HG03565 (cell line): Measurements from ENCODE around the gene ATP11A.

Experiments used
- ATAC-seq: cut with Tn5 transposase; IDR thresholded peaks from one replicate; pipeline ENCODE4 v1.9.1; 2021; ENCODE audit warnings: mild to moderate bottlenecking, moderate library complexity; ENCODE audit not compliant: unreplicated experiment

The ATP11A gene

DNA sequence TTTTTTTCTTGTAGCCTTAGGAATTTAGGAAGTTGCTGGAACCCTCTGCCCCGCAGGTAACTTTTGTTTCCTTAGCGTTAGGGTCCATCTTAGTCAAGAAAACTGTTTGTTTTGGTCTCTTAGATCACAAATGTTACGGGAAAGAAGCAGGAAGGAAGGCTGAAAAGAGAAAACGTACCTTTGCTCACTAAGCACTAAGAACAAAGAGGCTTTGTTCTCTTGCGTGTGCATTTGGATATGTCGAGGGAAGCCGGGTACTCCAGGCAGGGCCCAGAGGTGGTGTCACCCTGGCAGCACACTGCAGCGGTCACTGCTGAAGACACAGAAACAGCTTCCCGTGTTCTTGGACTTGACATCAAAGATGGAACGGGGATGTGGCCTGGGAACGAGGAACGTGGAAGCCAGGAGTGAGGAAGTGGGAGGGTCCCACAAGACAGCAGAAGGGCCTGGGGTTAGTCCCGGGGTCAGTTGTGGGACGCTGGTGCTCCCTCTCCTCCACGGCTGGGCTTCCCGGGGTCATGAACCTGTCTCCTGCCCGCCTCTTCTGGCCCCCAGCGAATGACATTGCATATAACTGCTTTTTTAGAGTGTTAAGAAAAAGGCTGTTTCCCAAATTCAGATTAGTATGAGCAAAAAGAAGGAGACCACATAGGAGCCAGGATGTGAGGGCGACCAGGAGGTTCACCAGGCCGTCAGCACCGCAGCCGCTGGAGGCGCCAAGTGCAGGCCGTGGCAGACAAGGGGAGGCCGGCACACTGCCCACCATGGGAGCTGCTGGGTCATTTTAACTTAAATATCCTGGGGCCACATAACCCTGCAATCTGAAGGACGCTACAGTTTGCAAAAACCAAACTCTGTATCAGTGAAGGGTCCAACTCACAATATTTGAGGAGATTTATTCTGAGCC lies 31.6 kb downstream of the ATP11A start:
- ATAC-seq, result no peak

DNA sequence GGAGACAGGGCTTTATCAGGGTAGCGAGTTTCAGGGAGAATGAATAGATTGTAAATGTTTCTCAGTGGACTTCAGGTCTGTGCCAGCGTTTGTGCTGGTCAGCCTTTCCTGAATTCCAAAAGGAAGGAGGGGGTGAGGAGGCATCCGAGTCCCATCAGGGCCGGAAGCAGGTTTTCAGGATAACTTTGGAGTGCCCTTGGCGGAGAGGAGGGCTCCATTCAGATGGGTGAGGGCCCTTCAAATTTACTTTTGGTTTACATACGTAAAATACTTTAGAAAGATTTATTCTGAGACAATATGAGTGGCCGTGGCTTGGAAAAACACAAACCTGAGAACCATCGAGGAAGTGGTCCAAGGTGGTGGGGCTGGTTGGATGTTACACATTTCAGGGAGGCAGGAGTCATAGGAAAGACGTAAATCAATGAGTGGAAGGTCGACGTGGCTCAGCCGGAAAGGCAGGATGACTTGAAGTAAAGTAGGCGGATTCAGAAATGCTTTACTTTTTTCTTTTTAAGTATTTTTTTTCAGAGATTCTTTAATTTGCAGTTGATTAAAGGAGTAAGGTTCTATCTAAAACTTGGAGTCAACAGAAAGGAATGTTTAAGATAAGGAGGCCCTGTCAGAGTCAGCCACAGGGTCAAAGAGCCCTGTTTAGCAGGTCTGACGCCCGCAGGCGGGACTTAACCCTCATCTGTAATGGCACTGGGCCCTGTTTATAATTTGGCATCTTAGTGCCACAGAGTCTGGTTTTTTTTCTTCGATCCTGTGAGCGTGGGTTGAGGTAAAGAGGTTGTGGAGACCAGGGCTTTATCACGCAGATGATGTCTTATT lies 32.8 kb downstream of the ATP11A start:
- ATAC-seq, result no peak

GRCh38 chr13:112723771-112724170 lies 33.9 kb downstream of the ATP11A start:
- no peak for ATAC-seq

DNA sequence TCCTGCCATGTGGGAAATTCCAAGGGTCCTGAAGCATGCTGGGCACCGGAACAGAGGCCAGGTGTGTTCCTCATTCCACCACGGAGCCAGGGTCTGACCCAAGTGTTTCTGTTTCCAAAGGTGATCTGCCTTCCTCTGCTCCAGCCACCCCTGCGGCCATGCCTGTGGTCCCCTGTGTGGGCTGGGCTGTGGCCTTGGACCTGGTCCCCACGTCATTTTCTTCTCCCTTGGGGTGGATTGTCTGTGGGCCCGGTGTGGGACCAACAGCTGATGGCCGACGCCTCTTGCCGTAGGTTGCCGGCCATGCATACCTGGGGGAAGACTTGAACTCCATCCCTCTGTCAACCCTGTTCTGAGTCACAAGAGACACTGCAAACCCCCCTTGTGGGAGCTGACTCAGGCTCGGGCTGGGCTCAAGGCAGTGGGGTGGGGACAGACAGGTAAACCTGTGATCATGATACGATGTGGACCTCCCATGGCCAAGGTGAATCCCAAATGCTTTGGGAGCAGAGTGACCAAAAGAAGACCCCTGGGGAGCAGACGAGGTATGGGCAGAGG lies 35.0 kb downstream of the ATP11A start:
- no peak for ATAC-seq

DNA sequence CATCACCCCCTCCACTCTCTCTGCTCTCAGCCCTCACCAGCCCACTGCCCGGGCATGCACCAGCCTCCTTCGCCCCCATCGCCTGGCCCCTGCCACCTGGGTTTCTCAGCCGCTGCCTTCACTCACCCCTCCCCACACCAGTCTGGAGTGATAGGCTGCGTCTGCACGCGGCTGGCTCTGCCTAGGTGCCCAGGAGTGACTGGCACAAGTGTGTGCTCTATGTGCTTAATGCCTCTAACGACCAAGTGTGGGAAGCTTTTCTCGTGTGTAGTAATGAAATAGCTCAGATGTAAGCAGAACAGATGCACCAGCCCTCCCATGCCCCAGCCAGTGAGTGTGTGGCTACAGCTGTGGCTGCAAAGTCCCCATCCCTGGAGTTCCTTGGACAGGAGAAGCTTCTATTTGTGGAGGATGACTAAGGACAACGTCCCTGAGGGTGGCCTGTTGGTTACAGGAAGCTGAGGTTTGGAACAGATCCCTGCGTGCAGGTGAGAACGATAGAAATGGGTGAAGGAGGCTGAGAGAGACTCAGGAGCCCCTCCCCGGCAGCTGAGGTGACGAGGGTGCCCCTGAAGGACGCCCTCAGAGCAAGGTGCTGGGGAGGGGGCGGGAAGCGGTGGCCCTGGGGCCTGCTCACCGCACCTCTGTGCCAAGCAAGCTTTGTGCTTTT lies 35.6 kb downstream of the ATP11A start:
- ATAC-seq, result no peak

- no peak for ATAC-seq
Observed at GRCh38 chr13:112726016-112726767, 36.4 kb downstream of the ATP11A start.

GRCh38 chr13:112727581-112727980 lies 37.7 kb downstream of the ATP11A start:
- no peak for ATAC-seq

- ATAC-seq, result no peak
Observed at GRCh38 chr13:112728375-112729126, 38.7 kb downstream of the ATP11A start.

GRCh38 chr13:112729408-112729807 lies 39.6 kb downstream of the ATP11A start:
- no peak for ATAC-seq

DNA sequence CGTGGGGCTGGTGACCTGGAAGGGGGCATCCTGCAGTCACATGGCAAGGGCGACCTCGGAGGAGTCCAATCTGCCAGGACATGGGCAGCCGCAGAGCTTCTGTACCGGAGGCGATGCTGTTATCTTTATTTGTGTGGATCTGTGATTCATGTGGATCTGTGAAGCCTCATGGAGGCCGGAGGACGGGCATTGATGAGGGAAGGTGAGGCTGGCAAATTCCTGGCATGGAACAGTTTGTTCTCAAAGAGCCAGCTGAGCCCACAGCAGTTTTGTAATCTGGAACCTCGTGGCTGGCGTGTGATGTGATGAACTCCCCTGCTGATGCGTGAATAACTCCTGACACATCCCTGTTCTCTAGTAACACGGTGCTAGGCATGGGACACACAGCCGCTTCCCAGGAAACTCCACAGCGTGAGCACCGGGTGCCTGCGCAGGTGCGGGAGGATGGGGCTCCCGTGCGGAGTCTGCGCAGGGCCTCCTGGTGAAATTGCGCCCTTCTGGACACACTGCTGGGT lies 40.4 kb downstream of the ATP11A start:
- ATAC-seq, result no peak

- ATAC-seq, result no peak
Observed at GRCh38 chr13:112731667-112732616, 42.1 kb downstream of the ATP11A start.

- ATAC-seq, result no peak
Observed at GRCh38 chr13:112732679-112733078, 42.8 kb downstream of the ATP11A start.

GRCh38 chr13:112733112-112733511 lies 43.3 kb downstream of the ATP11A start:
- no peak for ATAC-seq

GRCh38 chr13:112733661-112734379 lies 44.0 kb downstream of the ATP11A start:
- ATAC-seq, result no peak

GRCh38 chr13:112734696-112735547 lies 45.1 kb downstream of the ATP11A start:
- no peak for ATAC-seq

- no peak for ATAC-seq
Observed at GRCh38 chr13:112735791-112736190, 46.0 kb downstream of the ATP11A start.

- no peak for ATAC-seq
Observed at GRCh38 chr13:112737294-112737693, 47.5 kb downstream of the ATP11A start.
